ENCODE data around the gene LEKR1.

Gene LEKR1

DNA sequence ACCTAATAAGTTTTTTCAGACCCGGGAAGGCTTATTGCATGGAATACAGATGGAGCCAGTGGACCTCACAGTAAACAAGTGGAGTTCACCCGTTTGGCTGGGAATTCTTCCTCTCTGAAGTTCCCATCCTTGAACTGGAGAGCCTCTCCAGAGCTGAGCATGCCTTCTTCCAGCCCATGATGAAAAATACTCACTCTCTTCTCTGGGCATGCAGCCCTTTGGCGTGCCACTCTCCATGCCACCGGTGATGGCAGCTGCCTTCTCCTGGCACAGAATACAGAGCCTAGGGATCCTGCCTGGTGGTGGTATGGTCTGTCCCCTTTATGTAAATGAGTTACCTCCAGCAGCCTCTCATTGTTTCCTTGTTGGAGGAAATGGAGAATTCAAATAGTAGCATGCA is 150.8 kb downstream of the LEKR1 start:
- H2AK5ac ChIP-seq (ENCODE audit: low read length, severe bottlenecking): no peak overlapping the region
- H4K91ac ChIP-seq (ENCODE audit: low read length): no peak overlapping the region

DNA sequence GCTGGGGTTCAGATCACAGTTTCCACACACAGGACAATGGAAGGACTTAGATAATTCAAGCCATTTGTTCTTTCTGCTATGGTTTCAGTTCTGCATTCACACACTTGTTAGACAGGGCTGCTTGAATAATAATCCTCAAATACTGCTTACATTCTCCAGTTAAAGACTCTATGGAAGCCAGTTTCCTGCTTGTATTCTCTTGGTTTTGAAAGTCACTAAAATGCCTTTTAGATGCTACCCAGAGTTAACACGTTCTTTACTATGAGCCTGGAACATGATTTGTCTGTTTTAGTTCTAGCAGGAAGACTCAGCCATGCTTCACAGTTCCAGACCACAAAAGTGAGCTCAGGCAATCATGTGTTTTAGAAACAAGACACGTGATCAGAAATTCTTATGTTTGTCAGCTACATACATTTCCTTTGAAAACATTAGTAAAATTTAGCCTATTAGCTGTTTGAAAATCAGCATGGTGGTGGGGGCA is 152.4 kb downstream of the LEKR1 start:
- H3K4me2 ChIP-seq (ENCODE audit: low read length, poor library complexity, severe bottlenecking): no peak overlapping the region
- WGBS: 81% methylated on average over 2 of the region's 2 CpGs
- H2BK5ac ChIP-seq (ENCODE audit: low read depth, low read length, poor library complexity, severe bottlenecking): no peak overlapping the region
- no peak overlapping the region for H2BK12ac ChIP-seq (ENCODE audit: low read length in 2 of 2)
- no peak overlapping the region for H3K23ac ChIP-seq (ENCODE audit: low read length in 2 of 2)
- no peak overlapping the region for H3K4me3 ChIP-seq (ENCODE audit: insufficient read depth in 1 of 2, low read depth in 1 of 2, low read length in 2 of 2)
- H3K14ac ChIP-seq (ENCODE audit: low read length in 2 of 2): no peak overlapping the region
- no peaks in the 10 kb centered on the region for H3K9me3 ChIP-seq (ENCODE audit: control insufficient read depth, low read length)
- no peak overlapping the region for H3K4ac ChIP-seq (ENCODE audit: low read depth in 1 of 2, low read length in 2 of 2)
- no peak overlapping the region for H3K27ac ChIP-seq (ENCODE audit: low read length, poor library complexity, severe bottlenecking)
- H2AK5ac ChIP-seq (ENCODE audit: low read length, severe bottlenecking): no peak overlapping the region
- DNase-seq: no peak
- no peak overlapping the region for H2BK15ac ChIP-seq (ENCODE audit: low read depth, poor library complexity, severe bottlenecking)
- no peak overlapping the region for H2BK120ac ChIP-seq (ENCODE audit: low read depth, low read length)
- no peaks in the 10 kb centered on the region for H3K36me3 ChIP-seq (ENCODE audit: control insufficient read depth in 1 of 2, insufficient read depth in 2 of 2, low read depth in 1 of 2, low read length in 2 of 2)
- no peak overlapping the region for H2AFZ ChIP-seq (ENCODE audit: low read depth, low read length)
- H3K79me1 ChIP-seq (replicated peaks; ENCODE audit: low read length, poor library complexity, severe bottlenecking): no peaks in the 10 kb centered on the region
- H3K18ac ChIP-seq (ENCODE audit: low read depth in 1 of 2, low read length in 2 of 2): no peak overlapping the region
- no peak overlapping the region for H4K91ac ChIP-seq (ENCODE audit: low read length)
- H4K8ac ChIP-seq (ENCODE audit: low read length): no peak overlapping the region
- no peak overlapping the region for H3K9ac ChIP-seq (ENCODE audit: low read length)
- H3K27me3 ChIP-seq (ENCODE audit: control insufficient read depth in 1 of 2, insufficient read depth in 1 of 2, low read length in 2 of 2): no peaks in the 10 kb centered on the region
- no peaks in the 10 kb centered on the region for H3K4me1 ChIP-seq (ENCODE audit: control insufficient read depth, insufficient read depth, low read depth, low read length)

More for the DNA sequence above, 150.8 kb downstream of the LEKR1 start:
- Histone ChIP-seq H2BK15ac (ENCODE audit: low read depth, poor library complexity, severe bottlenecking) (no peak overlapping the region), H3K4ac (ENCODE audit: low read depth in 1 of 2, low read length in 2 of 2) (no peak overlapping the region), H3K9me3 (ENCODE audit: control insufficient read depth, low read length) (no peaks in the 10 kb centered on the region), H2BK5ac (ENCODE audit: low read depth, low read length, poor library complexity, severe bottlenecking) (no peak overlapping the region), H3K9ac (ENCODE audit: low read length) (no peak overlapping the region), H3K4me2 (ENCODE audit: low read length, poor library complexity, severe bottlenecking) (no peak overlapping the region), H3K18ac (ENCODE audit: low read depth in 1 of 2, low read length in 2 of 2) (no peak overlapping the region), H3K79me1 (replicated peaks; ENCODE audit: low read length, poor library complexity, severe bottlenecking) (no peaks in the 10 kb centered on the region), H2AFZ (ENCODE audit: low read depth, low read length) (no peak overlapping the region), H3K4me1 (ENCODE audit: control insufficient read depth, insufficient read depth, low read depth, low read length) (no peaks in the 10 kb centered on the region), H3K36me3 (ENCODE audit: control insufficient read depth in 1 of 2, insufficient read depth in 2 of 2, low read depth in 1 of 2, low read length in 2 of 2) (no peaks in the 10 kb centered on the region), H3K4me3 (ENCODE audit: insufficient read depth in 1 of 2, low read depth in 1 of 2, low read length in 2 of 2) (no peak overlapping the region), H3K23ac (ENCODE audit: low read length in 2 of 2) (no peak overlapping the region), H2BK12ac (ENCODE audit: low read length in 2 of 2) (no peak overlapping the region), H2BK120ac (ENCODE audit: low read depth, low read length) (no peak overlapping the region), H3K27me3 (ENCODE audit: control insufficient read depth in 1 of 2, insufficient read depth in 1 of 2, low read length in 2 of 2) (no peaks in the 10 kb centered on the region), H4K8ac (ENCODE audit: low read length) (no peak overlapping the region), H3K27ac (ENCODE audit: low read length, poor library complexity, severe bottlenecking) (no peak overlapping the region), H3K14ac (ENCODE audit: low read length in 2 of 2) (no peak overlapping the region)
- DNase-seq: no peak
- WGBS: 93% methylated on average over 4 of the region's 4 CpGs

DNA sequence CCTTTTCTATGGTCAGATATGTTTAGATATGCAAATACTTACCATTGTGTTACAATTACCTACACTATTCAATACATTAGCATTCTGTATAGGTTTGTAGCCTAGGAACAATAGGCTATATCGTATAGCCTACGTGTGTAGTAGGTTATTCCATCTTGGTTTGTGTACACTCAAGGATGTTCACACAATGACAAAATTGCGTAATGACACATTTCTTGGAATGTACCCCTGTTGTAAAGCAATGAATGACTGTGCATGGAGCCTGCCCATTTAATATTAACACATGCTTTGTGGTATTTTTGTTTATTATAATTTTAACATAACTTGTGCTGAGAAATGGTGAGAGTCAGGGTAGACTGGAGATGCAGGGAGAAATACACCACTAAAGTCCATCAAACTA is 154.9 kb downstream of the LEKR1 start:
- no peak overlapping the region for H4K8ac ChIP-seq (ENCODE audit: low read length)
- no peak overlapping the region for H2AFZ ChIP-seq (ENCODE audit: low read depth, low read length)
- H3K79me1 ChIP-seq (replicated peaks; ENCODE audit: low read length, poor library complexity, severe bottlenecking): no peaks in the 10 kb centered on the region
- no peak overlapping the region for H2BK15ac ChIP-seq (ENCODE audit: low read depth, poor library complexity, severe bottlenecking)
- no peak overlapping the region for H3K23ac ChIP-seq (ENCODE audit: low read length in 2 of 2)
- H2BK12ac ChIP-seq (ENCODE audit: low read length in 2 of 2): no peak overlapping the region
- H3K4me1 ChIP-seq (ENCODE audit: control insufficient read depth, insufficient read depth, low read depth, low read length): no peaks in the 10 kb centered on the region
- H3K4me2 ChIP-seq (ENCODE audit: low read length, poor library complexity, severe bottlenecking): no peak overlapping the region
- no peak overlapping the region for H4K91ac ChIP-seq (ENCODE audit: low read length)
- no peak overlapping the region for H2BK120ac ChIP-seq (ENCODE audit: low read depth, low read length)
- no peak overlapping the region for H3K18ac ChIP-seq (ENCODE audit: low read depth in 1 of 2, low read length in 2 of 2)
- WGBS: 92% methylated on average over 3 of the region's 3 CpGs
- no peak overlapping the region for H3K14ac ChIP-seq (ENCODE audit: low read length in 2 of 2)
- no peaks in the 10 kb centered on the region for H3K36me3 ChIP-seq (ENCODE audit: control insufficient read depth in 1 of 2, insufficient read depth in 2 of 2, low read depth in 1 of 2, low read length in 2 of 2)
- no peak overlapping the region for H2BK5ac ChIP-seq (ENCODE audit: low read depth, low read length, poor library complexity, severe bottlenecking)
- no peaks in the 10 kb centered on the region for H3K27me3 ChIP-seq (ENCODE audit: control insufficient read depth in 1 of 2, insufficient read depth in 1 of 2, low read length in 2 of 2)
- H3K9me3 ChIP-seq (ENCODE audit: control insufficient read depth, low read length): no peaks in the 10 kb centered on the region
- no peak overlapping the region for H3K27ac ChIP-seq (ENCODE audit: low read length, poor library complexity, severe bottlenecking)
- H3K4me3 ChIP-seq (ENCODE audit: insufficient read depth in 1 of 2, low read depth in 1 of 2, low read length in 2 of 2): no peak overlapping the region
- peak; percentile 7 for DNase-seq
- H3K9ac ChIP-seq (ENCODE audit: low read length): no peak overlapping the region
- H3K4ac ChIP-seq (ENCODE audit: low read depth in 1 of 2, low read length in 2 of 2): no peak overlapping the region
- H2AK5ac ChIP-seq (ENCODE audit: low read length, severe bottlenecking): no peak overlapping the region

DNA sequence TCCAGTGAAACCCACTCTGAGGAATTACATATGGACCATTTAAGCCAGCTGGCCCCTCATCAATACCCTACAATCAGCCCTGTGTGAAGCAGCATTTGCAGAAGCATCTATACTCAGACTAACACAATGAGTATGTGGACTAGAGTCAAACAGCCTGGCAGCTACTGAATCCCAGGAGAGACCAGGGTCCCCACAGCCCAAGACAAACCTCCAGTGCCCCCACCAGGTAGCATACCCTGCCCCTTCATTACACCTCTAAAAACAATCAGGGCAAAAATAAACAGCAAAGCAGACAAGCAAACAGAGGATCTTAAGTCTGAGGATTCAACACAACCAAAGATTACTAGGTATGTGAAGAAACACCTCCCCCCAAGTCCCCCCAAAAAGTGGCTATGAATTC is 157.4 kb downstream of the LEKR1 start:
- Histone ChIP-seq H2BK120ac (ENCODE audit: low read depth, low read length) (no peak overlapping the region), H3K27me3 (ENCODE audit: control insufficient read depth in 1 of 2, insufficient read depth in 1 of 2, low read length in 2 of 2) (no peaks in the 10 kb centered on the region), H3K4me2 (ENCODE audit: low read length, poor library complexity, severe bottlenecking) (no peak overlapping the region), H3K4ac (ENCODE audit: low read depth in 1 of 2, low read length in 2 of 2) (no peak overlapping the region), H3K4me1 (ENCODE audit: control insufficient read depth, insufficient read depth, low read depth, low read length) (no peaks in the 10 kb centered on the region), H3K23ac (ENCODE audit: low read length in 2 of 2) (no peak overlapping the region), H4K91ac (ENCODE audit: low read length) (no peak overlapping the region), H3K18ac (ENCODE audit: low read depth in 1 of 2, low read length in 2 of 2) (no peak overlapping the region), H2BK15ac (ENCODE audit: low read depth, poor library complexity, severe bottlenecking) (no peak overlapping the region), H2AK5ac (ENCODE audit: low read length, severe bottlenecking) (no peak overlapping the region), H3K14ac (ENCODE audit: low read length in 2 of 2) (no peak overlapping the region), H3K27ac (ENCODE audit: low read length, poor library complexity, severe bottlenecking) (no peak overlapping the region), H3K36me3 (ENCODE audit: control insufficient read depth in 1 of 2, insufficient read depth in 2 of 2, low read depth in 1 of 2, low read length in 2 of 2) (no peaks in the 10 kb centered on the region), H2AFZ (ENCODE audit: low read depth, low read length) (no peak overlapping the region), H3K9me3 (ENCODE audit: control insufficient read depth, low read length) (no peaks in the 10 kb centered on the region), H4K8ac (ENCODE audit: low read length) (no peak overlapping the region), H3K9ac (ENCODE audit: low read length) (no peak overlapping the region), H2BK12ac (ENCODE audit: low read length in 2 of 2) (no peak overlapping the region), H3K79me1 (replicated peaks; ENCODE audit: low read length, poor library complexity, severe bottlenecking) (no peaks in the 10 kb centered on the region), H2BK5ac (ENCODE audit: low read depth, low read length, poor library complexity, severe bottlenecking) (no peak overlapping the region), H3K4me3 (ENCODE audit: insufficient read depth in 1 of 2, low read depth in 1 of 2, low read length in 2 of 2) (no peak overlapping the region)
- DNase-seq: no peak

Data from mesenchymal stem cell (in vitro differentiated cells and primary cell).